ENCODE measurements around the gene SDHA. TPM values are rescaled to one million over a fixed set of nuclear protein-coding genes. Genes with fewer than 3 reads are reported as not detected.
"Not testable (repeated sequence)": the region's sequence is repeated elsewhere in the genome, so short reads cannot be mapped to it uniquely, and the experiment has no call there.

The SDHA gene
- total RNA-seq, 1 donor from 2014 or later = 84.7 TPM

- Histone ChIP-seq H3K9me3 (no peaks in the 10 kb centered on the region), H3K4me3 (no peak overlapping the region), H3K27me3 (no peaks in the 10 kb centered on the region), H3K36me3 (peaks cover 0 to 59% of the 10 kb centered on the region in 2 donors), H3K4me1 (peaks cover 22% of the 10 kb centered on the region), H3K27ac (no peak overlapping the region)
- intact Hi-C loops (cut with DNase I) = no loop called here
- no peak for TF ChIP-seq POLR2A (IDR thresholded peaks at IDR 0.05)
- TF ChIP-seq POLR2AphosphoS5 (IDR thresholded peaks at IDR 0.05; ENCODE audit: insufficient read depth in 1 of 2, low read depth in 1 of 2) = no peak
- TF ChIP-seq CTCF (IDR thresholded peaks at IDR 0.05) = no peak
- no peak for DNase-seq (ENCODE audit: extremely low spot score in 2 of 2)
Measured at GRCh38 chr5:225334-225733, 7.2 kb downstream of the SDHA start.

- DNase-seq (ENCODE audit: extremely low spot score in 2 of 2); H3K4me3 ChIP-seq; intact Hi-C loops (cut with DNase I); H3K27ac ChIP-seq; H3K27me3 ChIP-seq; H3K9me3 ChIP-seq: not testable (repeated sequence)
- peaks cover 10% of the 10 kb centered on the region for H3K4me1 ChIP-seq
- peaks cover 0 to 78% of the 10 kb centered on the region in 2 donors for H3K36me3 ChIP-seq
Measured at GRCh38 chr5:227375-227774, 9.3 kb downstream of the SDHA start.

GRCh38 chr5:228886-229285, 10.8 kb downstream of the SDHA start:
- Histone ChIP-seq H3K4me1 (no peaks in the 10 kb centered on the region), H3K27ac (no peak overlapping the region), H3K36me3 (peaks cover 0 to 87% of the 10 kb centered on the region in 2 donors), H3K4me3 (no peak overlapping the region), H3K9me3 (no peaks in the 10 kb centered on the region), H3K27me3 (no peaks in the 10 kb centered on the region)
- DNase-seq (ENCODE audit: extremely low spot score in 2 of 2) = no peak
- no peak for TF ChIP-seq CTCF (IDR thresholded peaks at IDR 0.05)
- TF ChIP-seq POLR2A (IDR thresholded peaks at IDR 0.05) = no peak
- TF ChIP-seq POLR2AphosphoS5 (IDR thresholded peaks at IDR 0.05; ENCODE audit: insufficient read depth in 1 of 2, low read depth in 1 of 2) = no peak
- intact Hi-C loops (cut with DNase I) = loop anchor here (2.0 kb wide), 1 partner anchor 28 kb away; no protein-coding TSS in a partner anchor

- H3K9me3 ChIP-seq = no peaks in the 10 kb centered on the region
- DNase-seq (ENCODE audit: extremely low spot score in 2 of 2) = no peak
- intact Hi-C loops (cut with DNase I) = no loop called here
- no peaks in the 10 kb centered on the region for H3K27me3 ChIP-seq
- no peak overlapping the region for H3K27ac ChIP-seq
- H3K36me3 ChIP-seq = peaks cover 0 to 87% of the 10 kb centered on the region in 2 donors
- no peaks in the 10 kb centered on the region for H3K4me1 ChIP-seq
- TF ChIP-seq POLR2A (IDR thresholded peaks at IDR 0.05) (no peak), CTCF (IDR thresholded peaks at IDR 0.05) (no peak), POLR2AphosphoS5 (IDR thresholded peaks at IDR 0.05; ENCODE audit: insufficient read depth in 1 of 2, low read depth in 1 of 2) (no peak)
- H3K4me3 ChIP-seq = no peak overlapping the region
Measured at GRCh38 chr5:230711-231110, 12.6 kb downstream of the SDHA start.

- peaks cover 0 to 84% of the 10 kb centered on the region in 2 donors for H3K36me3 ChIP-seq
- intact Hi-C loops (cut with DNase I) = no loop called here
- H3K9me3 ChIP-seq = no peaks in the 10 kb centered on the region
- H3K27ac ChIP-seq = no peak overlapping the region
- TF ChIP-seq CTCF (IDR thresholded peaks at IDR 0.05) (no peak), POLR2AphosphoS5 (IDR thresholded peaks at IDR 0.05; ENCODE audit: insufficient read depth in 1 of 2, low read depth in 1 of 2) (no peak), POLR2A (IDR thresholded peaks at IDR 0.05) (no peak)
- no peaks in the 10 kb centered on the region for H3K27me3 ChIP-seq
- DNase-seq (ENCODE audit: extremely low spot score in 2 of 2) = no peak
- H3K4me1 ChIP-seq = no peaks in the 10 kb centered on the region
- no peak overlapping the region for H3K4me3 ChIP-seq
Measured at GRCh38 chr5:231661-232060, 13.5 kb downstream of the SDHA start.

- DNase-seq (ENCODE audit: extremely low spot score in 2 of 2); H3K9me3 ChIP-seq; intact Hi-C loops (cut with DNase I); H3K4me1 ChIP-seq; H3K4me3 ChIP-seq; H3K27me3 ChIP-seq; H3K27ac ChIP-seq: not testable (repeated sequence)
- peaks cover 0 to 76% of the 10 kb centered on the region in 2 donors for H3K36me3 ChIP-seq
Measured at GRCh38 chr5:233426-233825, 15.3 kb downstream of the SDHA start.
